ENCODE data around the gene CA9.
"Not testable (repeated sequence)": the region's sequence is repeated elsewhere in the genome, so short reads cannot be mapped to it uniquely, and the experiment has no call there.

CA9 gene

DNA sequence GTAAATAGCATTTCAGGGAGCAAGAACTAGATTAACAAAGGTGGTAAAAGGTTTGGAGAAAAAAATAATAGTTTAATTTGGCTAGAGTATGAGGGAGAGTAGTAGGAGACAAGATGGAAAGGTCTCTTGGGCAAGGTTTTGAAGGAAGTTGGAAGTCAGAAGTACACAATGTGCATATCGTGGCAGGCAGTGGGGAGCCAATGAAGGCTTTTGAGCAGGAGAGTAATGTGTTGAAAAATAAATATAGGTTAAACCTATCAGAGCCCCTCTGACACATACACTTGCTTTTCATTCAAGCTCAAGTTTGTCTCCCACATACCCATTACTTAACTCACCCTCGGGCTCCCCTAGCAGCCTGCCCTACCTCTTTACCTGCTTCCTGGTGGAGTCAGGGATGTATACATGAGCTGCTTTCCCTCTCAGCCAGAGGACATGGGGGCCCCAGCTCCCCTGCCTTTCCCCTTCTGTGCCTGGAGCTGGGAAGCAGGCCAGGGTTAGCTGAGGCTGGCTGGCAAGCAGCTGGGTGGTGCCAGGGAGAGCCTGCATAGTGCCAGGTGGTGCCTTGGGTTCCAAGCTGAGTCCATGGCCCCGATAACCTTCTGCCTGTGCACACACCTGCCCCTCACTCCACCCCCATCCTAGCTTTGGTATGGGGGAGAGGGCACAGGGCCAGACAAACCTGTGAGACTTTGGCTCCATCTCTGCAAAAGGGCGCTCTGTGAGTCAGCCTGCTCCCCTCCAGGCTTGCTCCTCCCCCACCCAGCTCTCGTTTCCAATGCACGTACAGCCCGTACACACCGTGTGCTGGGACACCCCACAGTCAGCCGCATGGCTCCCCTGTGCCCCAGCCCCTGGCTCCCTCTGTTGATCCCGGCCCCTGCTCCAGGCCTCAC, at the start of gene CA9:
TSS of gene CA9 (plus strand) at position 797 of the 893 bp plus-strand sequence. CDS start at position 829, 32 bp downstream.
- Mint-ChIP-seq H3K4me1 (peaks cover 15% of the 10 kb centered on the region), H3K36me3 (no peaks in the 10 kb centered on the region), H3K27me3 (peaks cover 13% of the 10 kb centered on the region), H3K27ac (peak within 1 kb of the TSS; percentile 5), H3K9me3 (no peaks in the 10 kb centered on the region), H3K4me3 (peak within 1 kb of the TSS; percentile 29)
- no peak for ATAC-seq

DNA sequence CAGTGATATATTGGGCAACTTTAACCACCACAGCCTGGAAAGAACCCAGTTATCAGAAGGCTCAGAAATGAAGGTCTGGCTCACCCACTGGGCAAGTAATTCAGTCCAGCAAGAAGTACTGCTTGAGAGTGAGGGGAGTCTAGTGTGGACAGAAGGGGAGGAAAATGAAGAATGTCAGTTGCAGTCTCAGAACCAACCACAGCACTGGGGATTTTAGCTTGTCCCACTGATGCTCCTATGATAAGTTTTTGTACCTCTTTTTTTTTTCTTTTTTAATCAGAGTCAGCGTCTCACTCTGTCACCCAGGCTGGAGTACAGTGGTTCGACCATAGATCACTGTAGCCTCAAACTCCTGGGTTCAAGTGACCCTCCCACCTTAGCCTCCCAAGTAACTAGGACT, 46.2 kb upstream of the CA9 start:
- peak; percentile 86 for ATAC-seq
- peak overlapping the region; percentile 24 for H3K4me3 Mint-ChIP-seq

DNA sequence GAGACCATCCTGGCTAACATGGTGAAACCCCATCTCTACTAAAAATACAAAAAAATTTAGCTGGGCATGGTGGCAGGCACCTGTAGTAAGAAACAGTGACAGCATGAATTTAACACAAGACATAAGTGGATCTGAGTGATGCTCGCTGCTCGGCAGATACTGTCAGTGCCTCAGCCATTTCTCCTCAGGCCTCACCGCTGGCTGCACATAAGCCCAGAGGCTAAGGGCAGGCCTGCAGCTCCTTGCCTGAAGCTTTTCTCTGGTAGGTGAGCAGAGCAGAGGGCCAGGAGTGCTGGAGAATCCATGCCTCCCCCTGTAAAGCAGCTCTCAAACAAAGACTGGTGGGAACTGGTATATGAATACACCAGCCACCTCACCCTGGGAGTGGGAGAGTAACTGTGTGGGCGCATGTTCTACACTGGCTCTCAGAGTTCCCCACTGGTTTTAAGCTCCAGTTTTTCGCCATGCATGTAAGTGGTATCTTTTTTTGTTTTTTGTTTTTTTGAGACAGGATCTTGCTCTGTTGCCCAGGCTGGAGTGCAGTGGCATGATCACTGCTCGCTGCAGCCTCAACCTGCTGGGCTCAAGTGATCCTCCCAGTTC, 45.2 kb upstream of the CA9 start:
- H3K4me3 Mint-ChIP-seq = no peak overlapping the region
- peak overlapping the region; percentile 69 for H3K27ac Mint-ChIP-seq
- H3K36me3 Mint-ChIP-seq = no peaks in the 10 kb centered on the region
- H3K9me3 Mint-ChIP-seq = no peaks in the 10 kb centered on the region
- no peak for ATAC-seq
- H3K4me1 Mint-ChIP-seq = peaks cover 31% of the 10 kb centered on the region
- no peaks in the 10 kb centered on the region for H3K27me3 Mint-ChIP-seq

More for the DNA sequence above, 46.2 kb upstream of the CA9 start:
- H3K9me3 Mint-ChIP-seq = no peaks in the 10 kb centered on the region
- no peaks in the 10 kb centered on the region for H3K36me3 Mint-ChIP-seq
- no peaks in the 10 kb centered on the region for H3K27me3 Mint-ChIP-seq
- peak overlapping the region; percentile 69 for H3K27ac Mint-ChIP-seq
- H3K4me1 Mint-ChIP-seq = peaks cover 28% of the 10 kb centered on the region

DNA sequence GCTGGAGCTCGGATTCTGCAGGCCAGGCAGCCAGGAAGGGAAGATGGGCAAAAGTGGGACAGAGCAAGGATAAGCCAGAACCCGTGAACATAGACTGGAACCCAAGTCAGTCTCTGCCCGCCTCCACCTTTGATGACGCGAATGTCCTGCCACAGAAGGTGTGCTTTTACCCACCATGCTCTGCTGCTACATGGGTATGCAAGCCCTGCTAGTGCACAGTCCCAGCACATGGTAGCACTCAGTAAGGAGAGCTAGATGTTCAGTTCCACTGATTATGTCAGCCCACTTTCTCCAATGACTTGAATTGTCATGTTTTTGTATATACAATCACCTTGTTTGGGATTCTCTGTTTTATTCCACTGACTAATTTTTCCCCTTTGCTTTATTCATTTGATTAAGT, 44.1 kb upstream of the CA9 start:
- Mint-ChIP-seq H3K27ac (no peak overlapping the region), H3K9me3 (no peaks in the 10 kb centered on the region)
- ATAC-seq = no peak

DNA sequence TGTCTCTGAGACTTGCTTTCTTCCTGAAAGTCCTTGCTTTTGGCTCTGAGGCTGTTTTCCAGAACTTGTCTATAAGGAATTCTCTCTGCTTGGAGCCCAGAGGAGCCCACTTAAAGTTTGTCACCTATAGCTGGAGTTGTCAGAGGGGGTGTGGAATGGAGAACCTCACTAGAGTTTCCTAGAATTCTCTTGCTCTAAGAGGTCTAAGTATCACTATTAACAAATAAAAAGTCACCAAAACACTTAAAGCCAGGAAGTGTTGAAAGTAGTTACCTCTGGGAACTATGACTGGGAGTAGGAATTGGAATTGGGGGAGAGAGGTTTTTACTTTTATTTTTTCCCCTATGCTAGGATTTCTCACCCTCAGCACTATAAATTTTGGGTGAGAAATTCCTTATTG, 38.0 kb upstream of the CA9 start:
- ATAC-seq = no peak
- no peaks in the 10 kb centered on the region for H3K27me3 Mint-ChIP-seq
- H3K36me3 Mint-ChIP-seq = peaks cover 7% of the 10 kb centered on the region
- peaks cover 68% of the 10 kb centered on the region for H3K4me1 Mint-ChIP-seq
- H3K4me3 Mint-ChIP-seq = peak overlapping the region; percentile 64
- H3K9me3 Mint-ChIP-seq = no peaks in the 10 kb centered on the region
- peak overlapping the region; percentile 86 for H3K27ac Mint-ChIP-seq

More for the DNA sequence above, 44.1 kb upstream of the CA9 start:
- no peaks in the 10 kb centered on the region for H3K27me3 Mint-ChIP-seq
- no peaks in the 10 kb centered on the region for H3K36me3 Mint-ChIP-seq
- no peak overlapping the region for H3K4me3 Mint-ChIP-seq
- H3K4me1 Mint-ChIP-seq = peaks cover 42% of the 10 kb centered on the region

DNA sequence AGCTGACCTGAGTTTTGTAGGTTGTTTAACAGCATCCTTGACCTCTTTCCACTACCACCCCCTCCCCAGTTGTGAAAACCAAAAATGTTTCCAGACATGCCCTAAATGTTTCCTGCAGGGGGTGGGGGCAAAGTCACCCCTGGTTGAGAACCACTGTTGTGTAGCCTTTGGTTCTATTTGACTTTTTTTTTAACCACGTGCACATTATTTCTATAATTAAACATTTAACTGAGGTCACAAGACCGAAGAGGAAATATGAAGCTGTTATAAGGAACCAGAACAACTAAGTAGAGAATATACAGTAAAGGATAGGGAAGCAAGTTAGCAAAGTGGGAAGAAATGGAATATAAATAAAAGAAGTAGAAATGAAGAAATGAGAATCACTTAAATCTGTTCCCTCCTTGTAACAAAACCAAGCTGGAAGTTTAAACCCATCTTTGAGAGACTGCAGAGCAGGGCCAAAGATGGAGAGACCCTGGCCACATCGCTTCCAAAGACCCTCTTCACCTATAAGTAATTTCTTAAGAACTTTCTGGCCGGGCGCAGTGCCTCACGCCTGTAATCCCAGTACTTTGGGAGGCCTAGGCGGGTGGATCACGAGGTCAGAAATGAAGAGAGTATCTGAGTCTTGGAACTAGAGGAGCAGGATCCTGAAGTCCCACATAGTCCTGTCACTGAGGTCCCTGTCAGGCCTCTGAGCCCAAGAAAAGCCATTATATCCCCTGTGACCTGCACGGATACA, 37.4 kb upstream of the CA9 start:
- Mint-ChIP-seq H3K27me3 (no peaks in the 10 kb centered on the region), H3K4me1 (peaks cover 73% of the 10 kb centered on the region), H3K9me3 (no peaks in the 10 kb centered on the region), H3K36me3 (peaks cover 13% of the 10 kb centered on the region), H3K27ac (peak overlapping the region; percentile 86), H3K4me3 (peak overlapping the region; percentile 64)
- peak; percentile 68 for ATAC-seq

DNA sequence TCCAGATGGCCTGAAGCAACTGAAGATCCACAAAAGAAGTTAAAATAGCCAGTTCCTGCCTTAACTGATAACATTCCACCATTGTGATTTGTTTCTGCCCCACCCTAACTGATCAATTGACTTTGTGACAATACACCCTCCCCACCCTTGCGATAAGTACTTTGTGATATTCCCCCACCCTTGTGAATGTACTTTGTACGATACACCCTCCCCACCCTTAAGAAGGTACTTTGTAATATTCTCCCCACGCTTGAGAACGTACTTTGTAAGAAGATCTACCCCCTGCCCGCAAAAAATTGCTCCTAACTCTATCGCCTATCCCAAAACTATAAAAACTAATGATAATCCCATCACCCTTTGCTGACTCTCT, 36.9 kb upstream of the CA9 start:
- H3K27me3 Mint-ChIP-seq, H3K4me3 Mint-ChIP-seq, H3K9me3 Mint-ChIP-seq, ATAC-seq: not testable (repeated sequence)
- H3K27ac Mint-ChIP-seq = peak overlapping the region; percentile 86
- H3K36me3 Mint-ChIP-seq = peaks cover 13% of the 10 kb centered on the region
- peaks cover 79% of the 10 kb centered on the region for H3K4me1 Mint-ChIP-seq

DNA sequence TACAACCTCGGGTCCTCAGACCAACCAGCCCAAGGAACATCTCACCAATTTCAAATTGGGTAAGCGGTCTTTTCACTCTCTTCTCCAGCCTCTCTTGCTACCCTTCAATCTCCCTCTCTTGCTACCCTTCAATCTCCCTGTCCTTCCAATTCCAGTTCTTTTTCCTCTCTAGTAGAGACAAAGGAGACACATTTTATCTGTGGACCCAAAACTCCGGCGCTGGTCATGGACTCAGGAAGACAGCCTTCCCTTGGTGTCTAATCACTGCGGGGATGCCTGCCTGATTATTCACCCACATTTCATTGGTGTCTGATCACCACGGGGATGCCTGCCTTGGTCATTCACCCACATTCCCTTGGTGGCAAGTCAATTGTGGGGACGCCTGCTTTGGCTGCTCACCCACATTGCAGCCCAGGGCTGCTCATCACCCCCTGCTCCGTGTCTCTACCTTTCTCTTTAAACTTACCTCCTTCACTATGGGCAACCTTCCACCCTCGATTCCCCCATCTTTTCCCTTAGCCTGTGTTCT, 36.2 kb upstream of the CA9 start:
- not testable (repeated sequence) for H3K4me3 Mint-ChIP-seq, ATAC-seq, H3K27me3 Mint-ChIP-seq, H3K9me3 Mint-ChIP-seq
- Mint-ChIP-seq H3K4me1 (peaks cover 79% of the 10 kb centered on the region), H3K36me3 (peaks cover 13% of the 10 kb centered on the region), H3K27ac (peak overlapping the region; percentile 86)

DNA sequence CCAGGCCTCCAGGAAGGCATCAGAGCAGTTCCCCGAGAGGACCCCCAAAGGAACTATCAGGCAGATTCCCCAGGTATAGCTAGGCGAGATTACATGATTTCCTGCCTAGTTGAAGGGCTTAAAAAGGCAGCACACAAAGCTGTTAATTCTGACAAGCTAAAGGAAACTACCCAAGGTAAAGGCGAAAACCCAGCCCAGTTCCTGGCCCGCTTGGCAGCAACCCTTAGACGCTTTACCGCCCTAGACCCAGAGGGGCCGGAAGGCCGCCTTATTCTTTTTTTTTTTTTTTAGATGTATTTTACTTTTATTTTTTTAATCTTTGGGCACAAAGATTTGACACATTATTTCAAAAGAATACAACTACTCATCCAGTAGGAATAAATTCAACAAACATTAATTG, 35.0 kb upstream of the CA9 start:
- H3K27me3 Mint-ChIP-seq, H3K9me3 Mint-ChIP-seq, H3K4me3 Mint-ChIP-seq, ATAC-seq: not testable (repeated sequence)
- peaks cover 79% of the 10 kb centered on the region for H3K4me1 Mint-ChIP-seq
- H3K36me3 Mint-ChIP-seq = peaks cover 19% of the 10 kb centered on the region
- H3K27ac Mint-ChIP-seq = peak overlapping the region; percentile 86

DNA sequence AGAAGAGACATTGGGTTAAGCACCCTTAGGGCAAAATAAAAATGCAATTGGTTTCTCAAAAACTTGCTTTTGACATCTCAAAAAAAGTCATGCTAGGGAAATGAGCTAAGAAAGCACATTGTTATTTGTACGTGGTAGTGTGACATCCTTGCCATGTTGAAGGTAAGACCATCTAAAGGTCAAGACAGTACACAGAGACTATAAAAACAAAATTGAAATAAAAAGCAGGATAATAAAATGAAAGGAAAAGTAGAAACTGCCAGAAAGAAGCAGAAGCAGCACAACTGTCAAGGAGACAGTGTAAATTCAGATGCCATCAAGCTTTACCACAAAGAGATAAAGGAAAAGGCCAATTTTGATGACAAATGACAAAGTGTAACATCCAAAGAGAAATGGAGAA, 34.5 kb upstream of the CA9 start:
- H3K4me3 Mint-ChIP-seq, H3K27ac Mint-ChIP-seq, ATAC-seq, H3K27me3 Mint-ChIP-seq, H3K9me3 Mint-ChIP-seq: not testable (repeated sequence)
- H3K4me1 Mint-ChIP-seq = peaks cover 75% of the 10 kb centered on the region
- H3K36me3 Mint-ChIP-seq = peaks cover 19% of the 10 kb centered on the region

DNA sequence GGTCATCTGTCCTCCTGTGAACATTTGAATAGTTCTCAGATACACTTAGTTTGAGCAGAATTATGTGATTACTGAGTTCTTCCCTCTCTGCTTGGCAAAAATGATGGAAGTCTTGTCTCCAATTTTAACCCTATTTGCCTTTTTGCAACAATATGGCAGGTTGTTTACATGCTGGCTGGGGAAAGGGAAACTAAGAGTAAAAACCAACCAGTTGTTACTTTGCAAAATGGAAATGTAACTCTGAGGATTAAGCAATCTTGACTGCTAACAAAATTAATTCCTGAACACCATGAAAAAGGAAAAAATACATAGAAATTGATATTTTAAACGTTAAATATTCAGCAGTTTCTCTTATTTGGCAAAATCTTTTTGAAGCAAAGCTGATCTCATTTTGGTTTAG, 34.1 kb upstream of the CA9 start:
- no peak for ATAC-seq

DNA sequence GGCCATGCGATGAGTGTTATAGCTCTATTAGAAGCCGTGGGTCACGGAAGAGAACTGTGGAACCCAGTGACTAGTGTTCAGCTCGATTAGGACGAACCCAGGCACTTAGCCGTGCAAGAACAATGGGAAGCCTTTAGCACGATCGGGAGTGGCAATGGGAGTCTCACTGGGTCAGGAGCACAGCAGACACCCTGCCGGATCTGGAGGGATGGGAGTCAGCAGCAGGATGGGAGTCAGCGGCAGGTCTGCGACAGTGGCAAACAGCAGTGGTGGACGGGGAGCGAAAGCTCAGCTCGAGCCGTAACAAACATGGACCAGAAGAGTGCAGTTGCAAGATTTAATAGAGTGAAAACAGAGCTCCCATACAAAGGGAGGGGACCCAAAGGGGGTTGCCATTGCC, 33.3 kb upstream of the CA9 start:
- Mint-ChIP-seq H3K4me1 (peaks cover 71% of the 10 kb centered on the region), H3K36me3 (peaks cover 19% of the 10 kb centered on the region), H3K27ac (peak overlapping the region; percentile 6)
- not testable (repeated sequence) for H3K4me3 Mint-ChIP-seq, H3K9me3 Mint-ChIP-seq, H3K27me3 Mint-ChIP-seq, ATAC-seq

More for the DNA sequence above, 34.1 kb upstream of the CA9 start:
- Mint-ChIP-seq H3K4me1 (peaks cover 75% of the 10 kb centered on the region), H3K27ac (no peak overlapping the region), H3K9me3 (no peaks in the 10 kb centered on the region), H3K4me3 (no peak overlapping the region), H3K27me3 (no peaks in the 10 kb centered on the region), H3K36me3 (peaks cover 19% of the 10 kb centered on the region)

DNA sequence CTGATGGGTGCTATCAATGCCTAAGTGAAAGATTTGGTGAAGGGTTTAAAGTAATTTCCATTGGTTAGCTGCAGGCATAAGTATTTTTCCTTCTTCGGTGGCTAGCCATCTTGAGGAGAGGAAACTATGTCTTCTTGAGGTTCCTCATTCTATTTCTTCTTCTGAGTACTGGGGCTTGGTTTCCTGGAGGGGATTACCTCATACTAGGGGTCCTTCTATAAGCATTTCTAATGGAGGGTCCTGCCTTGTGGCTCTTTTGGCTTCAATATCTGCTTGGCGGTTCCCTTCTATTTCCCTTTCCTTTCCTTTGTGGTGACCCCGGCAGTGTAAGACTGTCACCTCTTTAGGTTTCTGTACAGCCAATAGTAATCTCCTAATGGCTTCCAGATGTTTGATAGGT, 32.2 kb upstream of the CA9 start:
- not testable (repeated sequence) for ATAC-seq, H3K9me3 Mint-ChIP-seq, H3K27me3 Mint-ChIP-seq, H3K4me3 Mint-ChIP-seq
- Mint-ChIP-seq H3K36me3 (peaks cover 19% of the 10 kb centered on the region), H3K4me1 (peaks cover 70% of the 10 kb centered on the region), H3K27ac (peak overlapping the region; percentile 6)

DNA sequence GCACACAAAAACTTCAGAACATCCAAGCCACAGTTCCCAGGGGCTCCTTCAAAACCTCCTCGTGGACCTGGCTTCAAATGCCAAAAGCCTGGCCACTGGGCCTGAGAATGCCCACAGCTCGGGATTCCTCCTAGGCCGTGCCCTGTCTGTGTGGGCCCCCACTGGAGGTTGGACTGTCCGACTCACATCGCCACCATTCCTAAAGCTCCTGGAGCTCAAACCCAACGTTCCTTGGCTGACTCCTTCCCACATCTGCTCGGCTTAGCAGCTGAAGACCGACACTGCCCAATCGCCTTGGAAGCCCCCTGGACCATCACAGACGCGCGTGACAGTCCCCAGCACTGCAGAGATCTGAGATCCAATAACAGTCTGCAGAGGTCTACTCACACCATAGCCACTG, 30.7 kb upstream of the CA9 start:
- H3K4me1 Mint-ChIP-seq = peaks cover 65% of the 10 kb centered on the region
- H3K27ac Mint-ChIP-seq = no peak overlapping the region

DNA sequence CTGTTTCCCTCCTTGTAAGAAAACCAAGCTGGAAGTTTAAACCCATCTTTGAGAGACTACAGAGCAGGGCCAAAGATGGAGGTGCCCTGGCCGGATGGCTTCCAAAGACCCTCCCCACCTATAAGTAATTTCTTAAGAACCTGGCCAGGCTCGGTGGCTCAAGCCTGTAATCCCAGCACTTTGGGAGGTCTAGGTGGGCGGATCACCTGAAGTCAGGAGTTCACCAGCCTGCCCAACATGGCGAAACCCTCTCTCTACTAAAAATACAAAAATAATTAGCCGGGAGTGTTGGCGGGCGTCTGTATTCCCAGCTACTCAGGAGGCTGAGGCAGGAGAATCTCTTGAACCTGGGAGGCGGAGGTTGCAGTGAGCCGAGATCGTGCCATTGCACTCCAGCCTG, 28.0 kb upstream of the CA9 start:
- not testable (repeated sequence) for H3K9me3 Mint-ChIP-seq, H3K27me3 Mint-ChIP-seq, ATAC-seq
- peak overlapping the region; percentile 92 for H3K27ac Mint-ChIP-seq
- H3K4me1 Mint-ChIP-seq = peaks cover 64% of the 10 kb centered on the region
- H3K36me3 Mint-ChIP-seq = peaks cover 12% of the 10 kb centered on the region
- H3K4me3 Mint-ChIP-seq = peak overlapping the region; percentile 92

More for the DNA sequence above, 30.7 kb upstream of the CA9 start:
- peaks cover 19% of the 10 kb centered on the region for H3K36me3 Mint-ChIP-seq
- H3K27me3 Mint-ChIP-seq = no peaks in the 10 kb centered on the region
- H3K9me3 Mint-ChIP-seq = no peaks in the 10 kb centered on the region
- ATAC-seq = no peak
- H3K4me3 Mint-ChIP-seq = no peak overlapping the region

All from stimulated activated memory B cell treated with anti-CD40 and anti-IgM and Interleukin-4, amounts not matched to agents 10 μg/mL and 1 μg/mL and 100 μg/mL, for 72 hours (primary cell).